H1 (cell line): ENCODE results near the gene UBL4A. TPM values are rescaled to one million over a fixed set of nuclear protein-coding genes. Genes with fewer than 3 reads are reported as not detected.

Experiments
- CTCF ChIA-PET: fragments of 300-600 bp; sonication (Branson Sonifier 250); formaldehyde crosslinking; loops from one replicate; lab custom pipeline; 2021; ENCODE audit not compliant: partially characterized antibody; lab: Charles Lee
- POLR2A ChIA-PET: fragments of 300-600 bp; sonication (Branson Sonifier 250); formaldehyde crosslinking; loops from one replicate; lab custom pipeline; 2021; ENCODE audit warnings: inconsistent platforms; ENCODE audit not compliant: partially characterized antibody; lab: Charles Lee
- DNase-seq, 2 experiments: peaks; one replicate each; pipeline versions ENCODE4 v3.0.0 to v3.0.0-alpha.2; 2010 to 2022; ENCODE audit warnings: low spot score in 2 of 2, low read depth in 1 of 2, mixed read lengths in 1 of 2
- FAIRE-seq: peaks from 2 replicates; lab custom pipeline; 2011; peaks lifted over from hg19 to GRCh38; lab: Jason Lieb, UNC
- H2AFZ ChIP-seq: 2 replicates; pipeline ENCODE4 v1.8.1; 2012; ENCODE audit warnings: low read length, inconsistent platforms
- H2AK5ac ChIP-seq: 2 replicates; pipeline ENCODE4 v1.6.1; 2013; ENCODE audit warnings: low read depth, low read length
- H2BK120ac ChIP-seq: replicated peaks from 2 replicates; pipeline ENCODE3; 2013; ENCODE audit warnings: low read depth, low read length, inconsistent platforms
- H2BK12ac ChIP-seq: 2 replicates; pipeline ENCODE4 v1.6.1; 2013; ENCODE audit warnings: low read depth, low read length
- H2BK15ac ChIP-seq: 2 replicates; pipeline ENCODE4 v1.6.1; 2013; ENCODE audit warnings: low read length
- H2BK20ac ChIP-seq: 2 replicates; pipeline ENCODE4 v1.6.1; 2013; ENCODE audit warnings: low read length
- H2BK5ac ChIP-seq: 2 replicates; pipeline ENCODE4 v1.6.1; 2013; ENCODE audit warnings: low read depth, low read length
- H3K14ac ChIP-seq: 2 replicates; pipeline ENCODE4 v1.6.1; 2013; ENCODE audit warnings: inconsistent platforms; ENCODE audit not compliant: insufficient read length
- H3K18ac ChIP-seq: 2 replicates; pipeline ENCODE4 v1.6.1; 2013; ENCODE audit warnings: low read length; ENCODE audit errors: extremely low read depth
- H3K23ac ChIP-seq: 2 replicates; pipeline ENCODE4 v1.6.1; 2013; ENCODE audit warnings: inconsistent platforms; ENCODE audit not compliant: insufficient read length
- H3K23me2 ChIP-seq: 2 replicates; pipeline ENCODE4 v1.6.1; 2013; ENCODE audit warnings: low read depth, low read length
- H3K27ac ChIP-seq: 2 replicates; pipeline ENCODE4 v1.6.1; 2011; ENCODE audit warnings: low read depth, low read length, inconsistent platforms
- H3K27me3 ChIP-seq, 4 experiments: replicated peaks in 1 of 4; 1 replicate in 1 of 4; 2 replicates in 3 of 4; pipeline versions ENCODE4 v1.6.1 to v1.8.1; 2011 to 2013; ENCODE audit warnings: low read length in 3 of 4, mild to moderate bottlenecking in 3 of 4, inconsistent platforms in 2 of 4, mixed read lengths in 2 of 4, moderate library complexity in 1 of 4; ENCODE audit not compliant: control insufficient read depth in 3 of 4, insufficient read depth in 3 of 4; ENCODE audit errors: extremely low read depth in 1 of 4
- H3K36me3 ChIP-seq, 4 experiments: 2 replicates each; pipeline versions ENCODE4 v1.6.1 to v1.8.1; 2011 to 2013; ENCODE audit warnings: mild to moderate bottlenecking in 4 of 4, low read length in 3 of 4, moderate library complexity in 2 of 4, control low read depth in 1 of 4, inconsistent platforms in 1 of 4; ENCODE audit not compliant: insufficient read depth in 4 of 4, control insufficient read depth in 2 of 4
- H3K4ac ChIP-seq: replicated peaks from 2 replicates; pipeline ENCODE3; 2013; ENCODE audit warnings: low read length, low read depth, mixed read lengths, inconsistent platforms; ENCODE audit not compliant: insufficient read length
- H3K4me1 ChIP-seq, 4 experiments: replicated peaks in 1 of 4; 1 replicate in 1 of 4; 2 replicates in 3 of 4; pipeline versions ENCODE4 v1.6.1 to v1.8.1; 2011 to 2013; ENCODE audit warnings: low read length in 3 of 4, inconsistent platforms in 2 of 4, mixed read lengths in 1 of 4; ENCODE audit not compliant: insufficient read depth in 4 of 4, control insufficient read depth in 3 of 4
- H3K4me2 ChIP-seq, 2 experiments: 2 replicates each; pipeline versions ENCODE4 v1.6.1 to v1.8.1; 2011 to 2013; ENCODE audit warnings: low read depth in 2 of 2, low read length in 2 of 2, control low read depth in 1 of 2, inconsistent platforms in 1 of 2, mild to moderate bottlenecking in 1 of 2; ENCODE audit not compliant: insufficient read depth in 1 of 2
- H3K4me3 ChIP-seq, 4 experiments: fragments of 200-600, 300-600 bp in 1 of 4; sonication (generic), shearing (Covaris generic), sonication (Bioruptor Twin) in 1 of 4; 2 replicates each; pipeline versions ENCODE4 v1.5.1 to v1.8.1; 2011 to 2016; ENCODE audit warnings: low read length in 4 of 4, low read depth in 3 of 4, control low read depth in 2 of 4, inconsistent platforms in 2 of 4, mild to moderate bottlenecking in 2 of 4, mixed read lengths in 1 of 4, moderate library complexity in 1 of 4; ENCODE audit not compliant: insufficient read depth in 2 of 4; ENCODE audit errors: extremely low read depth in 1 of 4
- H3K56ac ChIP-seq: replicated peaks from 2 replicates; pipeline ENCODE3; 2013; ENCODE audit warnings: low read depth, mild to moderate bottlenecking, mixed read lengths, low read length, inconsistent platforms; ENCODE audit not compliant: insufficient read length
- H3K79me1 ChIP-seq: 2 replicates; pipeline ENCODE4 v1.6.1; 2013; ENCODE audit warnings: low read depth, low read length, control low read depth
- H3K79me2 ChIP-seq, 2 experiments: 2 replicates each; pipeline versions ENCODE4 v1.6.1 to v1.8.1; 2012 to 2013; ENCODE audit warnings: low read length in 2 of 2, mild to moderate bottlenecking in 2 of 2, inconsistent platforms in 1 of 2; ENCODE audit not compliant: insufficient read depth in 2 of 2, control insufficient read depth in 1 of 2
- H3K9ac ChIP-seq, 4 experiments: replicated peaks in 1 of 4; 1 replicate in 1 of 4; 2 replicates in 3 of 4; pipeline versions ENCODE4 v1.6.1 to v1.8.1; 2011 to 2013; ENCODE audit warnings: low read depth in 3 of 4, low read length in 3 of 4, control low read depth in 2 of 4, mild to moderate bottlenecking in 2 of 4, moderate library complexity in 2 of 4, inconsistent platforms in 1 of 4; ENCODE audit errors: extremely low read depth in 1 of 4
- H3K9me3 ChIP-seq, 2 experiments: 2 replicates each; pipeline versions ENCODE4 v1.6.1 to v1.8.1; 2012 to 2013; ENCODE audit warnings: mild to moderate bottlenecking in 2 of 2, moderate library complexity in 2 of 2, control low read depth in 1 of 2, inconsistent platforms in 1 of 2, low read depth in 1 of 2, low read length in 1 of 2, mixed read lengths in 1 of 2; ENCODE audit not compliant: insufficient read depth in 2 of 2
- H4K20me1 ChIP-seq, 2 experiments: replicated peaks in 1 of 2; 2 replicates each; pipeline versions ENCODE3 to v1.8.1; 2011 to 2013; ENCODE audit warnings: inconsistent platforms in 2 of 2, low read length in 2 of 2, mild to moderate bottlenecking in 1 of 2; ENCODE audit not compliant: insufficient read depth in 2 of 2, control insufficient read depth in 1 of 2
- H4K5ac ChIP-seq: 2 replicates; pipeline ENCODE4 v1.6.1; 2013; ENCODE audit warnings: low read length, low read depth, mixed read lengths, inconsistent platforms; ENCODE audit not compliant: insufficient read length
- H4K8ac ChIP-seq: 2 replicates; pipeline ENCODE4 v1.8.0; 2013; ENCODE audit warnings: mild to moderate bottlenecking, moderate library complexity, low read length, inconsistent platforms; ENCODE audit not compliant: insufficient read depth; ENCODE audit errors: extremely low read depth
- H4K91ac ChIP-seq: replicated peaks from 2 replicates; pipeline ENCODE3; 2013; ENCODE audit warnings: low read length, mixed read lengths, inconsistent platforms; ENCODE audit not compliant: insufficient read length
- CBX5 ChIP-seq: fragments of 300-800, 300-1000 bp; sonication (generic); IDR thresholded peaks from 2 replicates; pipeline ENCODE4 v1.7.1; 2016; ENCODE audit warnings: antibody characterized with exemption, low read length, low read depth
- CEBPB ChIP-seq: IDR thresholded peaks from 2 replicates; pipeline ENCODE4 v1.6.1; 2012; ENCODE audit warnings: low read depth, low read length
- CHD2 ChIP-seq: IDR thresholded peaks from 2 replicates; pipeline ENCODE4 v1.6.1; 2012; ENCODE audit warnings: low read length, improper control_type of control experiment
- EGR1 ChIP-seq: IDR thresholded peaks from 2 replicates; pipeline ENCODE4 v1.6.1; 2011; ENCODE audit warnings: low read depth, low read length, borderline replicate concordance
- EP300 ChIP-seq, 2 experiments: IDR thresholded peaks; 1 replicate in 1 of 2; 2 replicates in 1 of 2; pipeline ENCODE4 v1.6.1; 2011 to 2012; ENCODE audit warnings: low read depth in 2 of 2, low read length in 2 of 2, mild to moderate bottlenecking in 2 of 2, borderline replicate concordance in 1 of 2, inconsistent platforms in 1 of 2, moderate library complexity in 1 of 2
- KDM1A ChIP-seq: fragments of 200-600, 300-600 bp; sonication (generic); IDR thresholded peaks from 2 replicates; pipeline ENCODE4 v1.7.1; 2016; ENCODE audit warnings: mild to moderate bottlenecking, low read length, borderline replicate concordance
- PHF8 ChIP-seq: fragments of 200-600 bp; sonication (generic); conservative IDR thresholded peaks from 2 replicates; pipeline ENCODE4 v1.7.1; 2012; ENCODE audit warnings: low read depth, mild to moderate bottlenecking, inconsistent platforms, low read length, moderate library complexity
- POLR2A ChIP-seq, 2 experiments: IDR thresholded peaks; 1 replicate in 1 of 2; 2 replicates in 1 of 2; pipeline ENCODE4 v1.6.1; 2011; ENCODE audit warnings: low read depth in 2 of 2, low read length in 2 of 2, mild to moderate bottlenecking in 2 of 2; ENCODE audit errors: control extremely low read depth in 1 of 2
- RXRA ChIP-seq: IDR thresholded peaks from 2 replicates; pipeline ENCODE4 v1.6.1; 2011; ENCODE audit warnings: low read depth, mild to moderate bottlenecking, low read length, moderate library complexity; ENCODE audit not compliant: insufficient read depth
- SP1 ChIP-seq: IDR thresholded peaks from 2 replicates; pipeline ENCODE4 v1.6.1; 2011; ENCODE audit warnings: low read depth, low read length
- SRF ChIP-seq: IDR thresholded peaks from 2 replicates; pipeline ENCODE4 v1.6.1; 2011; ENCODE audit warnings: mild to moderate bottlenecking, low read depth, low read length, moderate library complexity
- SUZ12 ChIP-seq: fragments of 200-600 bp; sonication (generic); IDR thresholded peaks from 2 replicates; pipeline ENCODE4 v1.6.1; 2012; ENCODE audit warnings: mild to moderate bottlenecking, inconsistent platforms, low read length, moderate library complexity, mixed read lengths
- TEAD4 ChIP-seq: IDR thresholded peaks from 2 replicates; pipeline ENCODE4 v1.6.1; 2012; ENCODE audit warnings: low read depth, low read length, inconsistent platforms, mixed read lengths
- WGBS, 2 experiments: shearing (Covaris generic) in 1 of 2; methylation state at CpG; one replicate each; pipeline versions ENCODE4 v1.1.6 to v1.1.7; 2013 to 2015; ENCODE audit warnings: low lambda C conversion rate in 2 of 2, mixed read lengths in 2 of 2, inconsistent platforms in 1 of 2, low coverage in 1 of 2, missing lambda C conversion rate in 1 of 2; ENCODE audit not compliant: insufficient replicate concordance in 2 of 2, insufficient coverage in 1 of 2, insufficient read length in 1 of 2; ENCODE audit errors: extremely low coverage in 1 of 2, missing lambda C conversion rate in 1 of 2; 5-methylcytosine and 5-hydroxymethylcytosine counted together
- polyA plus RNA-seq, 7 experiments: library from polyadenylated mRNA; depleted of rRNA in 3 of 7; stranded (reverse) in 5 of 7; unstranded in 2 of 7; fragments of >200 nt in 5 of 7; fragments of 200-250 nt in 2 of 7; gene quantifications; 1 replicate in 5 of 7; 2 replicates in 1 of 7; 4 replicates in 1 of 7; pipeline versions ENCODE4 v1.2.1 to v1.2.3, GENCODE V29; 2011 to 2013; ENCODE audit warnings: missing spikeins in 2 of 7, mixed read lengths in 2 of 7
- total RNA-seq: library from RNA; stranded (reverse); fragmentation: NEBNext Ultra II Directional; extraction: Animal tissue kit (Norgen Biotek cat#: 25700); gene quantifications from 2 replicates; pipeline ENCODE4 v1.2.1, GENCODE V29; 2021
- TF ChIP-seq, protein P1 (sequence below): IDR thresholded peaks from 2 replicates; pipeline ENCODE4 v1.6.1; 2011; ENCODE audit warnings: low read depth, mild to moderate bottlenecking, low read length; ENCODE audit not compliant: insufficient read depth

The UBL4A gene
- total and polyA plus RNA-seq, 2 of the 8 experiments (the other 6 are each of a cell fraction or from before 2014, with no cell fraction given): 23.1 to 31.7 TPM

DNA sequence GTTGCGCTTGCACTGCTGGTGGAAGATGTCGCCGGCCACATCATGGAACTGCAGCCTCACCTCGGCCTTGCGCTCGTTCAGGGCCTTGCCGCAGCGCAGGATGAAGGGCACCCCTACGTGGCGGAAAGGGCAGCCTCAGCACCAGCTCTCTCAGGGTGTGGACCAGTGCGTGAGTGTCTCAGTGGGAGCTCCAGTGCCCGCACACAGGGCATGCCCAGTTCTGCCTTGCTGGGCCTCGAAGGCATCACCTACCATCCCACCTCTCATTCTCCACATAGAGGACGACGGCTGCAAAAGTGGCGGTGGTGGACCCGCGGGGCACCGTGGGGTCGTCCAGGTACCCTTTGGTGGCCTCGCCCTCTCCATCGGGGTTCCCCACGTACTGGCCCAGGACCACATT is 46.3 kb upstream of the UBL4A start:
- no peaks in the 10 kb centered on the region for H3K79me1 ChIP-seq
- no peaks in the 10 kb centered on the region for H3K9me3 ChIP-seq
- H4K91ac ChIP-seq: no peak overlapping the region
- ChIA-PET POLR2A (interaction anchor here (1.2 to 3.2 kb wide), 2 partner anchors 12 to 133 kb away, joined by 6 to 26 read pairs; partner anchors contain the start of gene RPL10), CTCF (interaction anchor here (0.6 to 2.0 kb wide), 8 partner anchors 8 to 178 kb away, joined by 3 to 8 read pairs (median 3); partner anchors contain the start of gene SLC10A3)
- no peak overlapping the region for H3K56ac ChIP-seq
- H2BK5ac ChIP-seq: no peak overlapping the region
- H3K23ac ChIP-seq: no peak overlapping the region
- no peak overlapping the region for H3K9ac ChIP-seq
- WGBS, 2 experiments: 89% methylated on average over 11 of the region's 23 CpGs; no CpG with 5 or more reads in 1 of the 2 experiments
- H2BK15ac ChIP-seq: no peak overlapping the region
- H2AFZ ChIP-seq: no peak overlapping the region
- peaks cover 0 to 3% (median 0%) of the 10 kb centered on the region in 4 experiments; a peak in 2 of 7 replicates for H3K4me1 ChIP-seq
- no peak overlapping the region for H3K14ac ChIP-seq
- no peak overlapping the region for H3K4ac ChIP-seq
- no peak overlapping the region for H3K4me3 ChIP-seq
- H4K20me1 ChIP-seq: peaks cover 2 to 8% of the 10 kb centered on the region in 2 experiments
- no peaks in the 10 kb centered on the region for H3K23me2 ChIP-seq
- H2BK20ac ChIP-seq: no peak overlapping the region
- no peak overlapping the region for H2AK5ac ChIP-seq
- no peak overlapping the region for H4K5ac ChIP-seq
- H3K27ac ChIP-seq: no peak overlapping the region
- H4K8ac ChIP-seq: no peak overlapping the region
- no peak overlapping the region for H3K18ac ChIP-seq
- no peak overlapping the region for H2BK12ac ChIP-seq
- no peaks in the 10 kb centered on the region for H3K79me2 ChIP-seq
- H3K27me3 ChIP-seq: no peaks in the 10 kb centered on the region
- peaks cover 5 to 20% (median 14%) of the 10 kb centered on the region in 4 experiments; a peak in 7 of 8 replicates for H3K36me3 ChIP-seq
- no peak overlapping the region for H3K4me2 ChIP-seq
- H2BK120ac ChIP-seq: no peak overlapping the region
- FAIRE-seq: no peak
- DNase-seq: no peak
- TF ChIP-seq RXRA: no peak
- TF ChIP-seq SRF: no peak
- no peak for TF ChIP-seq SP1
- no peak for TF ChIP-seq TEAD4
- TF ChIP-seq CBX5: no peak
- TF ChIP-seq POLR2A (IDR thresholded peaks at IDR 0.05; ENCODE audit: control extremely low read depth in 1 of 2, low read depth in 2 of 2, low read length in 2 of 2): no peak
- no peak for TF ChIP-seq PHF8
- no peak for TF ChIP-seq EP300 (IDR thresholded peaks at IDR 0.05; ENCODE audit: borderline replicate concordance in 1 of 2, low read depth in 2 of 2, low read length in 2 of 2)
- no peak for TF ChIP-seq CEBPB
- TF ChIP-seq, protein P1, sequence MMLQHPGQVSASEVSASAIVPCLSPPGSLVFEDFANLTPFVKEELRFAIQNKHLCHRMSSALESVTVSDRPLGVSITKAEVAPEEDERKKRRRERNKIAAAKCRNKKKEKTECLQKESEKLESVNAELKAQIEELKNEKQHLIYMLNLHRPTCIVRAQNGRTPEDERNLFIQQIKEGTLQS: no peak
- no peak for TF ChIP-seq EGR1
- TF ChIP-seq KDM1A: no peak
- no peak for TF ChIP-seq SUZ12
- TF ChIP-seq CHD2: no peak
